Heart left ventricle (tissue), 16 donors: ENCODE results near the gene IL6. TPM values are rescaled to one million over a fixed set of nuclear protein-coding genes. Genes with fewer than 3 reads are reported as not detected.
"Not testable (repeated sequence)": the region's sequence is repeated elsewhere in the genome, so short reads cannot be mapped to it uniquely, and the experiment has no call there.

Experiments
- ATAC-seq, 4 donors: fragments of 200-7000 bp; cut with Tn5 transposase; one replicate each; pipeline ENCODE4 v1.9.1; 2020 to 2022; ENCODE audit warnings: moderate library complexity in 4 of 4, mild to moderate bottlenecking in 3 of 4, moderate number of reproducible peaks in 1 of 4
- DNase-seq, 5 donors: peaks; one replicate each; pipeline ENCODE4 v3.0.0-alpha.2; 2020
- H3K27ac ChIP-seq, 12 donors: fragments of 200-600 bp; sonication (generic) in 4 of 12; one replicate each; pipeline versions ENCODE4 v1.5.0 to v1.8.0; 2016 to 2022; ENCODE audit warnings: mild to moderate bottlenecking in 2 of 12
- H3K27me3 ChIP-seq, 9 donors: fragments of 200-600 bp; sonication (generic) in 2 of 9; one replicate each; pipeline versions ENCODE4 v1.5.1 to v1.8.0; 2016 to 2022; ENCODE audit warnings: mild to moderate bottlenecking in 3 of 9
- H3K36me3 ChIP-seq, 9 donors: fragments of 200-600 bp; sonication (generic) in 2 of 9; one replicate each; pipeline versions ENCODE4 v1.5.0 to v1.8.0; 2018 to 2022; ENCODE audit warnings: mild to moderate bottlenecking in 2 of 9
- H3K4me1 ChIP-seq, 12 donors: fragments of 200-600 bp; sonication (generic) in 4 of 12; one replicate each; pipeline versions ENCODE4 v1.5.0 to v1.8.0; 2016 to 2022; ENCODE audit warnings: mild to moderate bottlenecking in 3 of 12
- H3K4me3 ChIP-seq, 12 donors: fragments of 200-600 bp; sonication (generic) in 4 of 12; one replicate each; pipeline versions ENCODE4 v1.5.0 to v1.8.0; 2017 to 2022; ENCODE audit warnings: mild to moderate bottlenecking in 9 of 12, moderate library complexity in 4 of 12
- H3K9me3 ChIP-seq, 12 donors: fragments of 200-600 bp; sonication (generic) in 4 of 12; one replicate each; pipeline versions ENCODE4 v1.5.0 to v1.8.0; 2016 to 2022; ENCODE audit warnings: mild to moderate bottlenecking in 1 of 12
- POLR2A ChIP-seq, 2 donors: fragments of 450-650 bp; IDR thresholded peaks; one replicate each; pipeline ENCODE4 v1.6.1; 2017; ENCODE audit warnings: antibody characterized with exemption in 2 of 2, mild to moderate bottlenecking in 2 of 2, moderate library complexity in 2 of 2
- WGBS, 4 donors: extraction: QIAGEN DNeasy Blood & Tissue Kit in 2 of 4; methylation state at CpG; one replicate each; pipeline versions ENCODE4 v1.1.5 to v1.1.7; 2013 to 2018; 5-methylcytosine and 5-hydroxymethylcytosine counted together
- intact Hi-C, 10 donors: fragments of 100-400 bp; cut with DNase I; formaldehyde crosslinking; loops; one replicate each; pipeline versions ENCODE4 v1.11.1 to v1.14.2; 2022
- polyA plus RNA-seq, 2 donors: library from polyadenylated mRNA; stranded (reverse); fragments of 200-250 nt; gene quantifications; one replicate each; pipeline ENCODE4 v1.2.3, GENCODE V29; 2013
- total RNA-seq, 9 donors: library from RNA; depleted of rRNA in 2 of 9; stranded (reverse); fragments of >200 nt in 2 of 9; fragmentation: NEBNext Ultra II Directional in 3 of 9; extraction: Animal tissue kit (Norgen Biotek cat#: 25700) in 3 of 9; gene quantifications; one replicate each; pipeline versions ENCODE4 v1.1.0 to v1.2.4, GENCODE V29; 2016 to 2023
- TF ChIP-seq, protein P1 (sequence below), 12 donors: fragments of 200-600 bp; sonication (generic) in 4 of 12; IDR thresholded peaks; one replicate each; pipeline versions ENCODE4 v1.5.0 to v1.8.0; 2018 to 2022; ENCODE audit warnings: antibody characterized with exemption in 12 of 12, mild to moderate bottlenecking in 5 of 12
- donor health status: ischemic (EF 13 %, LVEDD 7.1; RV severe dilation, severe dysfunction).
- donor health status: healthy with polysubstance abuse.
- donor health status: DM: no; HTN: yes; CAD: no.
- donor health status: DM: no; HTN: no; CAD: no.
- donor health status: ischemic (EF 25% LVEDD 6.9; RV normal size, moderate dysfunction).
- donor health status: ischemic (EF 25% LVEDD 5.7; RV mildly dilated, moderate dysfunction).
- donor health status: healthy.
- donor health status: DM: yes; HTN: yes; CAD: no.
- donor health status: ischemic (EF 35%, LVEDD 5.7; RV mildly dilated, moderate dysfunction).
- donor health status: nonischemic (EF 11% LVEDD 7.7; RV severe dilation, severe dysfunction).
- donor health status: DM: yes; HTN: yes; CAD: no.
- donor health status: PGD.
- donor health status: ischemic (EF 29% LVEDD 5.4; RV normal size, mild dysfunction).
- donor health status: nonischemic (EF 23%, LVEDD 6.1; RV moderate dilation, normal function).

IL6 gene
- total and polyA plus RNA-seq, 11 donors = 0.72 to 15.1 (median 1.9) TPM; not detected in 1

DNA sequence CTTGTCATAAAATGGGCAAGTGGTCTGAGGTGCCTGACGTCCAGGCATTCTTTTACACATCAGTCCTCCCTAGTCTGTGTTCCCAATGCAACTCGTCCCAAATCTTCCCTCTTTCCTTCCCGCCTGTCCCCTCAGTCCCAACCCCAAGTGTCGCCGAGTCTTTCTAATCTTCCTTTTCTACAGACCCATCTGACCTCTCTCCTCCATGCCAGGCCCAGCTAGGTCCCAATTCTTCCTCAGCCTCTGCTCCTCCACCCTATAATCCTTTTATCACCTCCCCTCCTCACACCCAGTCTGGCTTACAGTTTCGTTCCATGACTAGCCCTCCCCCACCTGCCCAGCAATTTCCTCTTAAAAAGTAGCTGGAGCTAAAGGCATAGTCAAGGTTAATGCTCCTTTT is 22.3 kb upstream of the IL6 start:
- H3K27me3 ChIP-seq, H3K36me3 ChIP-seq, H3K4me3 ChIP-seq, DNase-seq, H3K9me3 ChIP-seq, H3K27ac ChIP-seq, intact Hi-C loops, ATAC-seq: not testable (repeated sequence)
- H3K4me1 ChIP-seq = peaks cover 0 to 23% (median 0%) of the 10 kb centered on the region in 12 donors
- WGBS, 4 donors = 85 to 88% (median 87%) methylated on average over 6 of the region's 6 CpGs

DNA sequence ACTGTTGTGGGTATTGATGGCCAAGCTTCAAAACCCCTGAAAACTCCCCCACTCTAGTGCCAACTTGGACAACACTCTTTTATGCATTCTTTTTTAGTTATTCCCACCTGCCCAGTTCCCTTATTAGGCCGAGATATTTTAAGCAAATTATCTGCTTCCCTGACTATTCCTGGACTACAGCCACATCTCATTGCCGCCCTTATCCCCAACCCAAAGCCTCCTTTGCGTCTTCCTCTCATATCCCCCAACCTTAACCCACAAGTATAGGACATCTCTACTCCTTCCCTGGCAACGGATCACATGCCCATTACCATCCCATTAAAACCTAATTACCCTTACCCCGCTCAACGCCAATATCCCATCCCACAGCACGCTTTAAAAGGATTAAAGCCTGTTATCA is 21.1 kb upstream of the IL6 start:
- H3K27me3 ChIP-seq, ATAC-seq, H3K36me3 ChIP-seq, H3K9me3 ChIP-seq, DNase-seq, H3K4me3 ChIP-seq, intact Hi-C loops, H3K27ac ChIP-seq: not testable (repeated sequence)
- WGBS, 4 donors = 81 to 83% (median 82%) methylated on average over 7 of the region's 7 CpGs
- peaks cover 0 to 12% (median 0%) of the 10 kb centered on the region in 12 donors for H3K4me1 ChIP-seq

DNA sequence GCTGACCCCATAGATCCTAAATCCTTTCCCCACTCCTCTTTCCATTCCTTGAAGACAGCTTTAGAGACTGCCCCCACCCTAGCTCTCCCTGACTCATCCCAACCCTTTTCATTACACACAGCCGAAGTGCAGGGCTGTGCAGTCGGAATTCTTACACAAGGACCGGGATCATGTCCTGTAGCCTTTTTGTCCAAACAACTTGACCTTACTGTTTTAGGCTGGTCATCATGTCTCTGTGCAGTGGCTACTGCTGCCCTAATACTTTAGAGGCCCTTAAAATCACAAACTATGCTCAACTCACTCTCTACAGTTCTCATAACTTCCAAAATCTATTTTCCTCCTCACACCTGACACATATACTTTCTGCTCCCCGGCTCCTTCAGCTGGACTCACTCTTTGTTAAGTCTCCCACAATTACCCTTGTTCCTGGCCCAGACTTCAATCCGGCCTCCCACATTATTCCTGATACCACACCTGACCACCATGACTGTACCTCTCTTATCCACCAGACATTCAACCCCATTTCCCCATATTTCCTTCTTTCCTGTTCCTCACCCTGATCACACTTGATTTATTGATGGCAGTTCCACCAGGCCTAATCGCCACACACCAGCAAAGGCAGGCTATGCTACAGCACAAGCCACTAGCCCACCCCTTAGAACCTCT is 19.8 kb upstream of the IL6 start:
- 95 to 98% (median 98%) methylated on average over 5 to 6 of the region's 6 CpGs for WGBS, 4 donors
- H3K4me1 ChIP-seq = not testable (repeated sequence)

DNA sequence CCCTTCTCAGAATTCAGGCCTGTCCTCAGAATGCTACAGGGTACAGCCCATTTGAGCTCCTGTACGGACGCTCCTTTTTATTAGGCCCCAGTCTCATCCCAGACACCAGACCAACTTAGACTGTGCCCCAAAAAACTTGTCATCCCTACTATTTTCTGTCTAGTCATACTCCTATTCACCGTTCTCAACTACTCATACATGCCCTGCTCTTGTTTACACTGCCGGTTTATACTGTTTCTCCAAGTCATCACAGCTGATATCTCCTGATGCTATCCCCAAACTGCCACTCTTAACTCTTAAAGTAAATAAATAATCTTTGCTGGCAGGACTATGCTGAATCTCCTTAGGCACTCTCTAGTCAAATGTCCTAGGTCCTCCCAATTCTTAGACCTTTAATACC is 18.8 kb upstream of the IL6 start:
- intact Hi-C loops, DNase-seq, ATAC-seq, H3K4me1 ChIP-seq, H3K4me3 ChIP-seq, H3K9me3 ChIP-seq, H3K36me3 ChIP-seq, H3K27me3 ChIP-seq, H3K27ac ChIP-seq: not testable (repeated sequence)
- WGBS, 4 donors = 91 to 96% (median 94%) methylated on average over 4 of the region's 4 CpGs

More for the DNA sequence above, 19.8 kb upstream of the IL6 start:
- intact Hi-C loops, H3K27me3 ChIP-seq, H3K9me3 ChIP-seq, H3K36me3 ChIP-seq, H3K4me3 ChIP-seq, ATAC-seq, H3K27ac ChIP-seq, DNase-seq: not testable (repeated sequence)

DNA sequence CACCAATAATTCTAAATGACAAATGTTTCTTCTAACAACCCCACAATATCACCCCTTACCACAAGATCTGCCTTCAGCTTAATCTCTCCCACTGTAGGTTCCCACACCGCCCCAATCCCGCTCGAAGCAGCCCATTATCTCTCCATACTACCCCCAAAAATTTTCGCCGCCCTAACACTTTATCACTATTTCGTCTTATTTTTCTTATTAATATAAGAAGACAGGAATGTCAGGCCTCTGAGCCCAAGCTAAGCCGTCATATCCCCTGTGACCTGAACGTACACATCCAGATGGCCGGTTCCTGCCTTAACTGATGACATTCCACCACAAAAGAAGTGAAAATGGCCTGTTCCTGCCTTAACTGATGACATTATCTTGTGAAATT is 18.3 kb upstream of the IL6 start:
- DNase-seq, intact Hi-C loops, H3K27ac ChIP-seq, H3K9me3 ChIP-seq, H3K36me3 ChIP-seq, H3K27me3 ChIP-seq, ATAC-seq, H3K4me1 ChIP-seq, H3K4me3 ChIP-seq: not testable (repeated sequence)
- 91 to 98% (median 94%) methylated on average over 9 of the region's 9 CpGs for WGBS, 4 donors

DNA sequence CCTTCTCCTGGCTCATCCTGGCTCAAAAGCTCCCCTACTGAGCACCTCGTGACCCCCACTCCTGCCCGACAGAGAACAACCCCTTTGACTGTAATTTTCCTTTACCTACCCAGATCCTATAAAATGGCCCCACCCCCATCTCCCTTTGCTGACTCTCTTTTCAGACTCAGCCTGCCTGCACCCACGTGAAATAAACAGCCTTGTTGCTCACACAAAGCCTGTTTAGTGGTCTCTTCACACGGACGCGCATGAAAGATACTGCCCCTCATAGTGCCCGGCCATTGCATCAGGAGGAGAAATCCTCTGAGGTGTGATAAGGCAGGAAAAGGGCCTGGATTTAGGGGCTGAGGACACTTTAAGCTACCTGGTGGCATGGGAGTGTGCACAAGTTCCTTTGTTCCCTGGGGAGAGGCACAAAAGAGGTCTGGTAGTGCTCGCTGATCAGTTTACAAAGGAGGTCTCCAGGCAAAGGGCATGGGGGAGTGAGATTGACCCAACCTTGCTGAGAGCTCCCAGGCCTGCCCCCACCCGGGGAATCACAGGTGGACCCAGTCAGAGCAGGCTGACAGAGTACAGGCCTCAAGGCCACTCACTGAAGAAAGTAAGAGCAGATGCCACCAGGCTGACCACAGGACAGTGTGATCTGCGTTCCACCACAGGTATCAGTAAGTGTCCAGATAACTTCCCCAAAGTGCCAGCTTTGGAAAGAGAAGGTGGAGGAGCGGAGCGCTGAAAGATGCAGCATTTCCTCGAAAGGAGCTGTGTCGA is 17.8 kb upstream of the IL6 start:
- ATAC-seq, DNase-seq, H3K27ac ChIP-seq, H3K4me1 ChIP-seq, H3K9me3 ChIP-seq, H3K36me3 ChIP-seq, H3K27me3 ChIP-seq, intact Hi-C loops, H3K4me3 ChIP-seq: not testable (repeated sequence)
- WGBS, 4 donors = 87 to 92% (median 90%) methylated on average over 10 to 12 of the region's 14 CpGs

DNA sequence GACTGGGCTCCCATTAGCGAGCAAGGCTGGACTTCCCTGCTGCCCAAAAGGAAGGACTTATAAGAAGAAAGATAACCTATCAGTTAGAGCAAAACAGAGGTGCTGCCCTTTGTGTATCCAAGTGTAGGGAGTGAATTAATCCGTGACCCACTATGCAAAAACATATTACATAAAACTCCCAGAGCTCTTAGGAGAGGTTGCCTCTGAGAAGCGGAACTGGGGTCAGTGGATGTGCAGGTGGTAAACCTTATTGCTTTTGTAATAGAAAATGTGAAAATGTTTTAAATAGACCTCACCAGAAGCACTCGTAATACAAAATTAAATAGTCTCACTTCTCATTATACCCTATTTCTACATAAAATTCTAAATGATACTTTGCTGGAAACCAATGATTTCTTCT is 17.1 kb upstream of the IL6 start:
- intact Hi-C loops = no loop called here
- Histone ChIP-seq H3K4me3 (no peak overlapping the region), H3K9me3 (no peaks in the 10 kb centered on the region), H3K4me1 (peaks cover 0 to 6% (median 0%) of the 10 kb centered on the region in 12 donors), H3K36me3 (no peaks in the 10 kb centered on the region), H3K27me3 (no peaks in the 10 kb centered on the region), H3K27ac (no peak overlapping the region)
- no peak for DNase-seq
- no peak for ATAC-seq
- TF ChIP-seq POLR2A (IDR thresholded peaks at IDR 0.05) = no peak
- TF ChIP-seq, protein P1, sequence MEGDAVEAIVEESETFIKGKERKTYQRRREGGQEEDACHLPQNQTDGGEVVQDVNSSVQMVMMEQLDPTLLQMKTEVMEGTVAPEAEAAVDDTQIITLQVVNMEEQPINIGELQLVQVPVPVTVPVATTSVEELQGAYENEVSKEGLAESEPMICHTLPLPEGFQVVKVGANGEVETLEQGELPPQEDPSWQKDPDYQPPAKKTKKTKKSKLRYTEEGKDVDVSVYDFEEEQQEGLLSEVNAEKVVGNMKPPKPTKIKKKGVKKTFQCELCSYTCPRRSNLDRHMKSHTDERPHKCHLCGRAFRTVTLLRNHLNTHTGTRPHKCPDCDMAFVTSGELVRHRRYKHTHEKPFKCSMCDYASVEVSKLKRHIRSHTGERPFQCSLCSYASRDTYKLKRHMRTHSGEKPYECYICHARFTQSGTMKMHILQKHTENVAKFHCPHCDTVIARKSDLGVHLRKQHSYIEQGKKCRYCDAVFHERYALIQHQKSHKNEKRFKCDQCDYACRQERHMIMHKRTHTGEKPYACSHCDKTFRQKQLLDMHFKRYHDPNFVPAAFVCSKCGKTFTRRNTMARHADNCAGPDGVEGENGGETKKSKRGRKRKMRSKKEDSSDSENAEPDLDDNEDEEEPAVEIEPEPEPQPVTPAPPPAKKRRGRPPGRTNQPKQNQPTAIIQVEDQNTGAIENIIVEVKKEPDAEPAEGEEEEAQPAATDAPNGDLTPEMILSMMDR (IDR thresholded peaks at IDR 0.05) = no peak
- WGBS, 4 donors = 93 to 96% (median 95%) methylated on average over 4 of the region's 4 CpGs
